ENCODE results near the gene ZFP14.
A peak's percentile ranks its signal among the peaks of the same experiment; 100 is the strongest.
"Not testable (repeated sequence)": the region's sequence is repeated elsewhere in the genome, so short reads cannot be mapped to it uniquely, and the experiment has no call there.

Gene ZFP14

DNA sequence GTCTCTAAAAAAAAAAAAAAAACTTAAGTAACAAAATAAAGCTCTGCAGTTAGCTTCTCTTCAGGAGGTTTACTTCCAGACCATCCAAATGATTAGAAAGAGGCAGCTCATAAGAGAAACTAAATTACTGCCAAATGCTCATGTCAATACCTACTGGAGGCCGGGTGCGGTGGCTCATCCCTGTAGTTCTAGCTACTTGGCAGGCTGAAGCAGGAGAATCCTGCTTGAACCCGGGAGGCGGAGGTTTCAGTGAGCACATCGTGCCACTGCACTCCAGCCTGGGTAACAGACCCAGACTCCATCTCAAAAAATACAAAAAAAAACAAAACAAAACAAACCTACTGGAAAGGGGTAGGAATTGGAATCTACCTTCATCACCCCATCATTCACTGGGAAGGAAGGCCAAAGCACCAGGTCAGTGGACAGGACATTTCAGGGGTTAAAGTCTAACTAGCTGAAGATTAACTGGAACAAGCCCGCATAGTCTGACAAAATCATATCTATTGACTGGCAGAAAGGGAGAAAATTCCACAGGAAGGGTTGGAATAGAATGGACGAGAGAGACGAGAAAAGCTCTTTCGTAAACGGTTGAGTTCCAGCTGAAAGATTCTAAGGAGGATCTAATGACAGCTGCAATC, 1.3 kb downstream of the ZFP14 start:
- peaks cover 19% of the 10 kb centered on the region for H3K9me3 Mint-ChIP-seq
- H3K27me3 Mint-ChIP-seq (ENCODE audit: low read depth) = no peaks in the 10 kb centered on the region
- peak overlapping the region; percentile 86 for H3K4me3 Mint-ChIP-seq
- H3K27ac Mint-ChIP-seq = peak overlapping the region; percentile 88
- H3K4me1 Mint-ChIP-seq (ENCODE audit: low read depth) = peaks cover 12% of the 10 kb centered on the region
- H3K36me3 Mint-ChIP-seq (ENCODE audit: low read depth) = peaks cover under 1% of the 10 kb centered on the region

- H3K4me1 Mint-ChIP-seq (ENCODE audit: low read depth) = peaks cover 11% of the 10 kb centered on the region
- peaks cover 18% of the 10 kb centered on the region for H3K36me3 Mint-ChIP-seq (ENCODE audit: low read depth)
- no peaks in the 10 kb centered on the region for H3K27me3 Mint-ChIP-seq (ENCODE audit: low read depth)
- peaks cover 39% of the 10 kb centered on the region for H3K9me3 Mint-ChIP-seq
- H3K4me3 Mint-ChIP-seq = no peak overlapping the region
- no peak overlapping the region for H3K27ac Mint-ChIP-seq
These were observed 5.3 kb downstream of the ZFP14 start for GRCh38 chr19:36373638-36374156.

- Mint-ChIP-seq H3K4me3 (no peak overlapping the region), H3K4me1 (ENCODE audit: low read depth) (no peaks in the 10 kb centered on the region), H3K9me3 (peaks cover 44% of the 10 kb centered on the region), H3K27me3 (ENCODE audit: low read depth) (no peaks in the 10 kb centered on the region), H3K27ac (no peak overlapping the region), H3K36me3 (ENCODE audit: low read depth) (peaks cover 30% of the 10 kb centered on the region)
These were observed 7.1 kb downstream of the ZFP14 start for GRCh38 chr19:36371886-36372285.

DNA sequence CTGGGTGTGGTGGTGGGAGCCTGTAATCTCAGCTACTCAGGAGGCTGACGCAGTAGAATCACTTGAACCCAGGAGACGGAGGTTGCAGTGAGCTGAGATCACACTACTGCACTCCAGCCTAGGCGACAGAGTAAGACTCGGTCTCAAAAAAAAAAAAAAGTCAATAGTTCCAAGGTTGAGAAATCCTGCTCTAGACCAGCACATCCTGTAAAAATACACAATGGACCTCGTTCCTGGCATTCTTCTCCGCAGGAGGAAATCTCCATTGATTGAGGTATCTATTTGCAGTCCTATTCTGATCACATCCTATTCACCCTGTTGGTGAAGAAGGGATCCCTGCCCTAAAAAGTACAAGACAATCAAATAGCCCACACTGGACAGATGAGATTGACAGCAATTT, 15.2 kb downstream of the ZFP14 start:
- peaks cover 60% of the 10 kb centered on the region for H3K36me3 Mint-ChIP-seq (ENCODE audit: low read depth)
- no peaks in the 10 kb centered on the region for H3K27me3 Mint-ChIP-seq (ENCODE audit: low read depth)
- no peak overlapping the region for H3K27ac Mint-ChIP-seq
- H3K4me3 Mint-ChIP-seq = no peak overlapping the region
- H3K9me3 Mint-ChIP-seq = peaks cover 44% of the 10 kb centered on the region
- no peaks in the 10 kb centered on the region for H3K4me1 Mint-ChIP-seq (ENCODE audit: low read depth)

- no peak overlapping the region for H3K27ac Mint-ChIP-seq
- H3K36me3 Mint-ChIP-seq (ENCODE audit: low read depth) = peaks cover 26% of the 10 kb centered on the region
- no peak overlapping the region for H3K4me3 Mint-ChIP-seq
- peaks cover 82% of the 10 kb centered on the region for H3K9me3 Mint-ChIP-seq
- no peaks in the 10 kb centered on the region for H3K27me3 Mint-ChIP-seq (ENCODE audit: low read depth)
- H3K4me1 Mint-ChIP-seq (ENCODE audit: low read depth) = no peaks in the 10 kb centered on the region
These were observed 38.1 kb downstream of the ZFP14 start for GRCh38 chr19:36340786-36341372.

- H3K27ac Mint-ChIP-seq = no peak overlapping the region
- H3K4me3 Mint-ChIP-seq = peak overlapping the region; percentile 42
- peaks cover 4% of the 10 kb centered on the region for H3K4me1 Mint-ChIP-seq (ENCODE audit: low read depth)
- H3K36me3 Mint-ChIP-seq (ENCODE audit: low read depth) = peaks cover 16% of the 10 kb centered on the region
- H3K9me3 Mint-ChIP-seq = peaks cover 60% of the 10 kb centered on the region
- no peaks in the 10 kb centered on the region for H3K27me3 Mint-ChIP-seq (ENCODE audit: low read depth)
These were observed 47.4 kb downstream of the ZFP14 start for GRCh38 chr19:36331353-36332228.

DNA sequence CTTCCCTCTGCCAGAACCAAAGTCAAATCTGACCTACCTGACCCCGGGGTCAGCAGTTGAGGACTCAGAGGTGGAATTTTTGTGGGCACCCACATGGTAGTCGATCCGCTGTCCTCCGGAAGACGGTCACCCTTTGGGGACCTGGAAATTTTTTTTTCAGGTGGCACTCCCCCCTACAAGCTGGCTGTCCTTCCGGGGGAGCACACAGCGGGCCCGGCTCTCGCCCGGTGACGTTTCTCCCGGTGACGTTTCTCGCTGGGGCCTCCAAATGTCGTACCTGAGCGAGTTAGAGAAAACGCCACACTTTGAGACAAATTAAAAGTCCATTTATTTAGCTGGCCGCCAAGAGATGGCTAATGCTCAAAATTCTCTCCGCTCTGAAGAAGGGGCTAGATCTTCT, 48.8 kb downstream of the ZFP14 start:
- Mint-ChIP-seq H3K27me3 (ENCODE audit: low read depth) (no peaks in the 10 kb centered on the region), H3K36me3 (ENCODE audit: low read depth) (peaks cover 16% of the 10 kb centered on the region), H3K4me3 (no peak overlapping the region), H3K9me3 (peaks cover 63% of the 10 kb centered on the region), H3K27ac (no peak overlapping the region), H3K4me1 (ENCODE audit: low read depth) (peaks cover 4% of the 10 kb centered on the region)

GRCh38 chr19:36329534-36329933, 49.5 kb downstream of the ZFP14 start:
- not testable (repeated sequence) for H3K27me3 Mint-ChIP-seq (ENCODE audit: low read depth); H3K27ac Mint-ChIP-seq; H3K4me1 Mint-ChIP-seq (ENCODE audit: low read depth)
- Mint-ChIP-seq H3K4me3 (peak overlapping the region; percentile 40), H3K36me3 (ENCODE audit: low read depth) (peaks cover 16% of the 10 kb centered on the region), H3K9me3 (peaks cover 68% of the 10 kb centered on the region)

- not testable (repeated sequence) for H3K27me3 Mint-ChIP-seq (ENCODE audit: low read depth); H3K4me1 Mint-ChIP-seq (ENCODE audit: low read depth); H3K27ac Mint-ChIP-seq; H3K4me3 Mint-ChIP-seq
- peaks cover 71% of the 10 kb centered on the region for H3K9me3 Mint-ChIP-seq
- H3K36me3 Mint-ChIP-seq (ENCODE audit: low read depth) = peaks cover 16% of the 10 kb centered on the region
These were observed 52.4 kb downstream of the ZFP14 start for GRCh38 chr19:36326649-36327048.

DNA sequence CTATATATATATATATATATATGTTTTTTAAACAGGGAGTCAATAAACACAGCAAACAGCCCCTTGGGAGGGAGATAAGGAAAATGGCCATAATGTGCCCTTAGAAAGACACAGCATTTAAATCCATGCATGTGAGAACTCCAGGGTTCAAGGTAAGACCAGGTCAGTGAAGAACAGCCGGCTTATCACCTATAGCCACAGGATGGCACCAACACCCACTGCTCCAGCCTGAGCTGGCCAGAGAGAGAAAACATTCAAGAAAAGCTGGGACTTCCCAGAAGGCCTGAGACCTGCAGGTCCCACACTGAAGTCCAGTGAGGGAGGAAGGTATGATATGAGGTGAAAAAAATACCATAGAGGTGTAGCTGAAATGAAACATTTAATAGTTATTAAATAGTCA, 63.8 kb downstream of the ZFP14 start:
- H3K4me1 Mint-ChIP-seq (ENCODE audit: low read depth); H3K27me3 Mint-ChIP-seq (ENCODE audit: low read depth); H3K27ac Mint-ChIP-seq; H3K4me3 Mint-ChIP-seq; H3K36me3 Mint-ChIP-seq (ENCODE audit: low read depth): not testable (repeated sequence)
- H3K9me3 Mint-ChIP-seq = peaks cover 13% of the 10 kb centered on the region

DNA sequence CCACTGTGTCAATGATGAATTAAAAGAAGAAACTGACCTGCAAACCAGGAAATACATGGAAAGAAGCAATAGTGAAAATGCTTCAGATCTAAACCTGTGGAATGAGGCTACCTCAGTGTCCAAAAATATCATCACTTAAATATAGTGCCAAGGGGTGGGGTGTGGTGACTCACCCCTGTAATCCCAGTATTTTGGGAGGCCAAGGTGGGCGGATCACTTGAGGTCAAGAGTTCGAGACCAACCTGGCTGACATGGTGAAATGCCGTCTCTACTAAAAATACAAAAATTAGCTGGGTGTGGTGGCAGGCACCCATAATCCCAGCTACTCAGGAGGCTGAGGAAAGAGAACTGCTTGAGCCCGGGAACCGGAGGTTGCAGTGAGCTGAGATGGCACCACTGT, 64.9 kb downstream of the ZFP14 start:
- not testable (repeated sequence) for H3K4me3 Mint-ChIP-seq; H3K4me1 Mint-ChIP-seq (ENCODE audit: low read depth); H3K27ac Mint-ChIP-seq; H3K27me3 Mint-ChIP-seq (ENCODE audit: low read depth); H3K36me3 Mint-ChIP-seq (ENCODE audit: low read depth)
- H3K9me3 Mint-ChIP-seq = peaks cover 10% of the 10 kb centered on the region

- not testable (repeated sequence) for H3K4me3 Mint-ChIP-seq; H3K9me3 Mint-ChIP-seq; H3K27me3 Mint-ChIP-seq (ENCODE audit: low read depth); H3K36me3 Mint-ChIP-seq (ENCODE audit: low read depth); H3K4me1 Mint-ChIP-seq (ENCODE audit: low read depth); H3K27ac Mint-ChIP-seq
These were observed 67.8 kb downstream of the ZFP14 start for GRCh38 chr19:36311098-36311760.

GRCh38 chr19:36310416-36310990, 68.5 kb downstream of the ZFP14 start:
- H3K9me3 Mint-ChIP-seq; H3K27me3 Mint-ChIP-seq (ENCODE audit: low read depth); H3K4me1 Mint-ChIP-seq (ENCODE audit: low read depth); H3K27ac Mint-ChIP-seq; H3K36me3 Mint-ChIP-seq (ENCODE audit: low read depth); H3K4me3 Mint-ChIP-seq: not testable (repeated sequence)

DNA sequence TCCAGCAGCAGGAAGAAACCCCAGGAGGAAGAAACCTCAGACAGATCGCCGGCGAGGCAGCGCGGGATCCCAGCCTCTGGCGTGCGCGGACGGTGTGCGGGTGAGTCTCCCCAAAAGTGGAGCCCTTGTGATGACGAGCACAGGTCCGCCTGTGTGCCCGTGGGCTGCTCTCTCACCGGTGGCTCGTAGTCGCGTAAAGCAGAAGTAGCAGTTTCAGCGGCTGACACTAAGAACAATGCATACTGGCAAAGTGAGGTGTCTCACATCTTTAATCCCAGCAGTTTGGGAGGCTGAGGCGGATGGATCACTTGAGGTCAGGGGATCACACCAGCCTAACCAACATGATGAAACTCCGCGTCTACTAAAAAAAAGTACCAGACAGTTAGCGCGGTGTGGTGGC, 69.2 kb downstream of the ZFP14 start:
- not testable (repeated sequence) for H3K4me1 Mint-ChIP-seq (ENCODE audit: low read depth); H3K27me3 Mint-ChIP-seq (ENCODE audit: low read depth); H3K9me3 Mint-ChIP-seq; H3K27ac Mint-ChIP-seq; H3K36me3 Mint-ChIP-seq (ENCODE audit: low read depth); H3K4me3 Mint-ChIP-seq
